Cardiac fibroblast (primary cell): ENCODE results near the gene DNAJC3.
"Not testable (repeated sequence)": the region's sequence is repeated elsewhere in the genome, so short reads cannot be mapped to it uniquely, and the experiment has no call there.

ENCODE experiments used
- DNase-seq, 2 donors: peaks; one replicate each; pipeline versions ENCODE4 v3.0.0 to v3.0.0-alpha.2; 2010; ENCODE audit warnings: low read depth in 2 of 2
- H3K4me3 ChIP-seq, 2 donors: replicated peaks in 1 of 2; 1 replicate in 1 of 2; 2 replicates in 1 of 2; pipeline ENCODE4 v1.5.1; 2011; ENCODE audit warnings: low read depth in 2 of 2, low read length in 2 of 2, mild to moderate bottlenecking in 2 of 2, moderate library complexity in 1 of 2
- CTCF ChIP-seq: IDR thresholded peaks from one replicate; pipeline ENCODE4 v1.5.1; 2011; ENCODE audit warnings: low read depth, mild to moderate bottlenecking, low read length, inconsistent platforms

DNAJC3 gene

GRCh38 chr13:95707035-95707434 lies 30.1 kb downstream of the DNAJC3 start:
- DNase-seq: no peak
- no peak for TF ChIP-seq CTCF
- H3K4me3 ChIP-seq: no peak overlapping the region

- no peak overlapping the region for H3K4me3 ChIP-seq
- no peak for DNase-seq
- TF ChIP-seq CTCF: no peak
Observed at GRCh38 chr13:95707442-95708390, 30.8 kb downstream of the DNAJC3 start.

- no peak overlapping the region for H3K4me3 ChIP-seq
- DNase-seq: no peak
- no peak for TF ChIP-seq CTCF
Observed at GRCh38 chr13:95708391-95708774, 31.4 kb downstream of the DNAJC3 start.

- H3K4me3 ChIP-seq: no peak overlapping the region
- TF ChIP-seq CTCF: no peak
- peak in 1 of 2 donors; percentile 30 for DNase-seq
Observed at GRCh38 chr13:95708811-95709500, 32.0 kb downstream of the DNAJC3 start.

GRCh38 chr13:95710313-95710712 lies 33.4 kb downstream of the DNAJC3 start:
- TF ChIP-seq CTCF: no peak

GRCh38 chr13:95712846-95713245 lies 35.9 kb downstream of the DNAJC3 start:
- H3K4me3 ChIP-seq, DNase-seq: not testable (repeated sequence)

More at GRCh38 chr13:95710313-95710712, 33.4 kb downstream of the DNAJC3 start:
- H3K4me3 ChIP-seq: no peak overlapping the region
- DNase-seq: peak; percentile 57 to 93

- H3K4me3 ChIP-seq: no peak overlapping the region
- no peak for TF ChIP-seq CTCF
- DNase-seq: peak in 1 of 2 donors; percentile 48
Observed at GRCh38 chr13:95713651-95714050, 36.7 kb downstream of the DNAJC3 start.
